Fibroblast of lung (primary cell): ENCODE results near the gene CYP19A1.

Experiments used
- EZH2 ChIP-seq: IDR thresholded peaks from 2 replicates; pipeline ENCODE4 v1.5.1; 2012; ENCODE audit warnings: low read length, control low read depth, mild to moderate bottlenecking; ENCODE audit errors: missing control alignments
- TF ChIP-seq, protein P1 (sequence below), 2 donors: IDR thresholded peaks in 1 of 2; conservative IDR thresholded peaks in 1 of 2; 1 replicate in 1 of 2; 2 replicates in 1 of 2; pipeline ENCODE4 v1.5.1; 2011 to 2012; ENCODE audit warnings: low read length in 2 of 2, control low read depth in 1 of 2, inconsistent platforms in 1 of 2, low read depth in 1 of 2, mild to moderate bottlenecking in 1 of 2

DNA sequence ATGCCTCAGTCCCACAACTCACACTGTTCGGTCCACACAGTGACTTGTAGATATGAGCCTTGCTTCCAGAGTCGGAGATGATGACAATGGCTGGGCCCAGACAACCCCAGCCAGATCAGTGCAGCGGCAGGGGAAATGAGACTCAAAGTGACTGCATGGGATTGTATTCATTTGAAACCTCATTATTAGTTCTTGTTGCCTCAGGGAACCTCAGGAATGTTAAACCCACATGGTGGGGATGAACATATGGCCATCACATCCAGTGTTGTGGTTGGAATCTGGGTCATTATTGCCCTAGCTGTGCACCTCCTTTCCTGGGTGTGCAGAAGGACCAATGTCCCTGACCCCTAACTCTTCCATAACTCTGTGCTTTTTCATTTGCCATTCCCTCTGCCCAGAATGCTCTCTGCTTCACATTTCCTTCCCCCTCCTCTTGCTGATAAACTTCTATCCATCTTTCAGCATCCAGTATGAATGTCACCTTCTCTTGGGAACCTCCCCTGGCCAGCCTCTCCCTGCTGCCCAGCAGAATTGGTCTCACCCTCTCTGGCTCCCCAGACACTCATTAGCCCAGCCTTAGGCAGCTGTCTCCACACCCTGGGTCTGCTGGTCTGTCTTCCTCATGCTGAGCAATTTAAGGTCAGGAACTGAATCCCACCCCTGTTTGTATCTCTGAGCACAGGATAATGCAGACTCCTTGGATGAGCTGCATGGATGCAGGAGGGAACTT is 176.7 kb downstream of the CYP19A1 start:
- TF ChIP-seq, protein P1, sequence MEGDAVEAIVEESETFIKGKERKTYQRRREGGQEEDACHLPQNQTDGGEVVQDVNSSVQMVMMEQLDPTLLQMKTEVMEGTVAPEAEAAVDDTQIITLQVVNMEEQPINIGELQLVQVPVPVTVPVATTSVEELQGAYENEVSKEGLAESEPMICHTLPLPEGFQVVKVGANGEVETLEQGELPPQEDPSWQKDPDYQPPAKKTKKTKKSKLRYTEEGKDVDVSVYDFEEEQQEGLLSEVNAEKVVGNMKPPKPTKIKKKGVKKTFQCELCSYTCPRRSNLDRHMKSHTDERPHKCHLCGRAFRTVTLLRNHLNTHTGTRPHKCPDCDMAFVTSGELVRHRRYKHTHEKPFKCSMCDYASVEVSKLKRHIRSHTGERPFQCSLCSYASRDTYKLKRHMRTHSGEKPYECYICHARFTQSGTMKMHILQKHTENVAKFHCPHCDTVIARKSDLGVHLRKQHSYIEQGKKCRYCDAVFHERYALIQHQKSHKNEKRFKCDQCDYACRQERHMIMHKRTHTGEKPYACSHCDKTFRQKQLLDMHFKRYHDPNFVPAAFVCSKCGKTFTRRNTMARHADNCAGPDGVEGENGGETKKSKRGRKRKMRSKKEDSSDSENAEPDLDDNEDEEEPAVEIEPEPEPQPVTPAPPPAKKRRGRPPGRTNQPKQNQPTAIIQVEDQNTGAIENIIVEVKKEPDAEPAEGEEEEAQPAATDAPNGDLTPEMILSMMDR (conservative IDR thresholded peaks at IDR 0.05 in 1 of 2, IDR thresholded peaks at IDR 0.05 in 1 of 2; ENCODE audit: low read depth in 1 of 2, low read length in 2 of 2) = no peak
- TF ChIP-seq EZH2 = no peak
